Measurements from ENCODE around the gene DHX29. TPM values are rescaled to one million over a fixed set of nuclear protein-coding genes. Genes with fewer than 3 reads are reported as not detected.

DHX29 gene
- total RNA-seq, 1 experiment from 2014 or later: 16.5 TPM

DNA sequence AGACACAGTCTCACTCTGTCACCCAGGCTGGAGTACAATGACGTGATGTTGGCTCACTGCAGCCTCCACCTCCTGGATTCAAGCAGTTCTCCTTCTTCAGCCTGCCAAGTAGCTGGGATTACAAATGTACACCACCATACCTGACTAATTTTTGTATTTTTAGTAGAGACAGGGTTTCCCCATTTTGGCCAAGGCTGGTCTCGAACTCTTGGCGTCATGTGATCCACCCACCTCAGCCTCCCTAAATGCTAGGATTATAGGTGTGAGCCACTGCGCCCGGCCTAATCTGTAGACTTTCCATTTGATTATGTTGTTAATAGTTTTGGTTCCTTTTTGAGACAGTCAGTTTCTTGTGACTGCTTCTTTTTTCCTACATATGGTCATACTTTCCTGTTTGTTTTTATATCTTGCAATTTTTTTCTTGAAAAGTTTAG lies 31.3 kb upstream of the DHX29 start:
- no peaks in the 10 kb centered on the region for H3K9me2 ChIP-seq (ENCODE audit: insufficient read depth)
- no peaks in the 10 kb centered on the region for H3K4me1 ChIP-seq (replicated peaks; ENCODE audit: insufficient read depth)
- CTCF ChIA-PET: no interaction called here
- no TSS peak for BruUV-seq (replicated peaks)
- H3K36me3 ChIP-seq (ENCODE audit: low read depth): peaks cover 2% of the 10 kb centered on the region; the same call in 1 of the 2 replicates
- no peak for TF ChIP-seq EZH2 (IDR thresholded peaks at IDR 0.05; ENCODE audit: low read depth)
- H3K4me2 ChIP-seq: no peak overlapping the region
- no peak overlapping the region for H3K4me3 ChIP-seq
- no peaks in the 10 kb centered on the region for H3K27me3 ChIP-seq (ENCODE audit: insufficient read depth, low read depth)
- H3K9me3 ChIP-seq (ENCODE audit: insufficient read depth, low read depth): no peaks in the 10 kb centered on the region
- peaks cover 15% of the 10 kb centered on the region; the same call in 1 of the 2 replicates for H3K79me2 ChIP-seq (ENCODE audit: low read depth)
- no peaks in the 10 kb centered on the region; the same call in none of the 2 replicates for H4K20me1 ChIP-seq (ENCODE audit: insufficient read depth)
- POLR2A ChIA-PET (ENCODE audit: unreplicated experiment): interaction anchor here (0.6 to 0.7 kb wide), 2 partner anchors 43 to 106 kb away, joined by 3 to 6 read pairs; partner anchors contain the start of gene CCNO
- H3F3A ChIP-seq (ENCODE audit: insufficient read depth, low read depth): peaks cover 6% of the 10 kb centered on the region; the same call in 1 of the 2 replicates
- no peak overlapping the region for H2AFZ ChIP-seq
- intact Hi-C loops (cut with micrococcal nuclease; ENCODE audit: unreplicated experiment): loop anchor here (5.0 kb wide), 1 partner anchor 583 kb away; no protein-coding TSS in a partner anchor
- H3K27ac ChIP-seq: no peak overlapping the region
- DNase-seq: no peak

- H3K27ac ChIP-seq: no peak overlapping the region
- H2AFZ ChIP-seq: no peak overlapping the region
- H4K20me1 ChIP-seq (ENCODE audit: insufficient read depth): no peaks in the 10 kb centered on the region; the same call in none of the 2 replicates
- H3F3A ChIP-seq (ENCODE audit: insufficient read depth, low read depth): no peaks in the 10 kb centered on the region
- DNase-seq: no peak
- no peaks in the 10 kb centered on the region for H3K9me2 ChIP-seq (ENCODE audit: insufficient read depth)
- H3K27me3 ChIP-seq (ENCODE audit: insufficient read depth, low read depth): no peaks in the 10 kb centered on the region
- H3K4me3 ChIP-seq: no peak overlapping the region
- TF ChIP-seq EZH2 (IDR thresholded peaks at IDR 0.05; ENCODE audit: low read depth): no peak
- TF ChIP-seq, protein P1, sequence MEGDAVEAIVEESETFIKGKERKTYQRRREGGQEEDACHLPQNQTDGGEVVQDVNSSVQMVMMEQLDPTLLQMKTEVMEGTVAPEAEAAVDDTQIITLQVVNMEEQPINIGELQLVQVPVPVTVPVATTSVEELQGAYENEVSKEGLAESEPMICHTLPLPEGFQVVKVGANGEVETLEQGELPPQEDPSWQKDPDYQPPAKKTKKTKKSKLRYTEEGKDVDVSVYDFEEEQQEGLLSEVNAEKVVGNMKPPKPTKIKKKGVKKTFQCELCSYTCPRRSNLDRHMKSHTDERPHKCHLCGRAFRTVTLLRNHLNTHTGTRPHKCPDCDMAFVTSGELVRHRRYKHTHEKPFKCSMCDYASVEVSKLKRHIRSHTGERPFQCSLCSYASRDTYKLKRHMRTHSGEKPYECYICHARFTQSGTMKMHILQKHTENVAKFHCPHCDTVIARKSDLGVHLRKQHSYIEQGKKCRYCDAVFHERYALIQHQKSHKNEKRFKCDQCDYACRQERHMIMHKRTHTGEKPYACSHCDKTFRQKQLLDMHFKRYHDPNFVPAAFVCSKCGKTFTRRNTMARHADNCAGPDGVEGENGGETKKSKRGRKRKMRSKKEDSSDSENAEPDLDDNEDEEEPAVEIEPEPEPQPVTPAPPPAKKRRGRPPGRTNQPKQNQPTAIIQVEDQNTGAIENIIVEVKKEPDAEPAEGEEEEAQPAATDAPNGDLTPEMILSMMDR (conservative IDR thresholded peaks at IDR 0.05): no peak
- peaks cover 20% of the 10 kb centered on the region for H3K79me2 ChIP-seq (ENCODE audit: low read depth)
- H3K4me1 ChIP-seq (replicated peaks; ENCODE audit: insufficient read depth): no peaks in the 10 kb centered on the region
- no peak overlapping the region for H3K4me2 ChIP-seq
- intact Hi-C loops (cut with micrococcal nuclease; ENCODE audit: unreplicated experiment): loop anchor here (5.0 kb wide), 1 partner anchor 584 kb away; no protein-coding TSS in a partner anchor
- ChIA-PET POLR2A (ENCODE audit: unreplicated experiment) (interaction anchor here (0.7 kb wide), 1 partner anchor 32 kb away, joined by 7 read pairs; no protein-coding TSS in a partner anchor), CTCF (no interaction called here)
- peaks cover 4% of the 10 kb centered on the region; the same call in 1 of the 2 replicates for H3K36me3 ChIP-seq (ENCODE audit: low read depth)
- no peaks in the 10 kb centered on the region for H3K9me3 ChIP-seq (ENCODE audit: insufficient read depth, low read depth)
- BruUV-seq (replicated peaks): no TSS peak
These were observed 30.7 kb upstream of the DHX29 start for GRCh38 chr5:55338092-55338613.

- no peak overlapping the region for H3K4me2 ChIP-seq
- H4K20me1 ChIP-seq (ENCODE audit: insufficient read depth): no peaks in the 10 kb centered on the region; the same call in 1 of the 2 replicates
- no TSS peak for BruUV-seq (replicated peaks)
- no peak for DNase-seq
- no peaks in the 10 kb centered on the region for H3K27me3 ChIP-seq (ENCODE audit: insufficient read depth, low read depth)
- ChIA-PET POLR2A (ENCODE audit: unreplicated experiment) (no interaction called here), CTCF (no interaction called here)
- intact Hi-C loops (cut with micrococcal nuclease; ENCODE audit: unreplicated experiment): no loop called here
- H3K4me1 ChIP-seq (replicated peaks; ENCODE audit: insufficient read depth): no peaks in the 10 kb centered on the region
- no peak overlapping the region for H2AFZ ChIP-seq
- H3K9me3 ChIP-seq (ENCODE audit: insufficient read depth, low read depth): no peaks in the 10 kb centered on the region
- peaks cover 23% of the 10 kb centered on the region for H3K79me2 ChIP-seq (ENCODE audit: low read depth)
- H3K27ac ChIP-seq: no peak overlapping the region
- H3K9me2 ChIP-seq (ENCODE audit: insufficient read depth): no peaks in the 10 kb centered on the region
- H3K36me3 ChIP-seq (ENCODE audit: low read depth): peaks cover 32% of the 10 kb centered on the region
- H3F3A ChIP-seq (ENCODE audit: insufficient read depth, low read depth): no peaks in the 10 kb centered on the region
- no peak for TF ChIP-seq EZH2 (IDR thresholded peaks at IDR 0.05; ENCODE audit: low read depth)
- TF ChIP-seq, protein P1 (conservative IDR thresholded peaks at IDR 0.05): no peak
- H3K4me3 ChIP-seq: no peak overlapping the region
These were observed 26.3 kb upstream of the DHX29 start for GRCh38 chr5:55333811-55334210.

Data from PC-9 (cell line).